ENCODE data around the gene GAS5. TPM values are rescaled to one million over a fixed set of nuclear protein-coding genes. Genes with fewer than 3 reads are reported as not detected.

GAS5 gene
- total and polyA plus RNA-seq, 10 of the 15 experiments (the other 5 are each of a cell fraction or from before 2014, with no cell fraction given), result 289 to 1,137 (median 699) TPM

DNA sequence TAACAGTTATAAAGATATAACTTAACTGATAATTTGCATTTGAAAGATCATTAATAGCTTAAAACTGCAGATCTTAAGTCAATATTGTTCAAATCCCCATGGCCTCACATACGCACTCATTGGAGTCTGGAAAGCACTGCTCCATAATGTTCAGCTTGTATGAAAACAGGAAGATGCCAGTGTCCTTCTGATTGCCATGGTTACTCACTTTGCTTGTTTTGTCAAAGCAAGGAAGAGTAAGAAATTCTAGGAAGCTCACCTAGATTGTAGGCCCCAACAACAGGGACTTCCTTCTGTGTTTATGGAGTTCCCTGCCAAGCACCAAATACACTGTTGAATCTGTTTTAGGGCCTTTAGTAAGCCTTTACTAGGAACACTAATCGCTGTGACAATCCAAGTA, 10.9 kb downstream of the GAS5 start:
- no TSS peak for BruUV-seq (replicated peaks)
- no peak for FAIRE-seq

More for the DNA sequence above, 10.9 kb downstream of the GAS5 start:
- Histone ChIP-seq H3K4me1 (ENCODE audit: control insufficient read depth, insufficient read depth, low read length) (no peaks in the 10 kb centered on the region), H3K4me2 (ENCODE audit: control insufficient read depth, insufficient read depth) (no peak overlapping the region), H3K27ac (ENCODE audit: control insufficient read depth, insufficient read depth) (no peak overlapping the region), H3K9ac (ENCODE audit: control insufficient read depth, insufficient read depth, low read length) (no peak overlapping the region), H4K20me1 (ENCODE audit: control insufficient read depth, insufficient read depth) (no peaks in the 10 kb centered on the region), H3K27me3 (replicated peaks in 1 of 2; ENCODE audit: control insufficient read depth in 2 of 2, insufficient read depth in 2 of 2, low read length in 1 of 2) (no peaks in the 10 kb centered on the region), H3K4me3 (no peak overlapping the region), H3K36me3 (ENCODE audit: control insufficient read depth in 2 of 2, insufficient read depth in 2 of 2, low read length in 1 of 2) (peaks cover 1 to 12% of the 10 kb centered on the region in 2 experiments), H3K79me2 (ENCODE audit: control insufficient read depth, insufficient read depth, low read length) (no peaks in the 10 kb centered on the region), H3K9me3 (replicated peaks; ENCODE audit: control insufficient read depth, insufficient read depth, low read length) (no peaks in the 10 kb centered on the region), H2AFZ (ENCODE audit: control insufficient read depth, low read depth, low read length) (no peak overlapping the region)
- CTCF ChIA-PET, result no interaction called here
- RAD21 ChIA-PET (ENCODE audit: unreplicated experiment), result no interaction called here
- SMC1A ChIA-PET (ENCODE audit: uncharacterized antibody, unreplicated experiment), result interaction anchor here (0.8 kb wide), 1 partner anchor 34 kb away, joined by 3 read pairs; no protein-coding TSS in a partner anchor
- POLR2A ChIA-PET, result no interaction called here
- in situ Hi-C loops (cut with MboI), result no loop called here
- no peak for DNase-seq (ENCODE audit: low read depth, low spot score)
- TF ChIP-seq ZNF217 (IDR thresholded peaks at IDR 0.05), result no peak
- TF ChIP-seq ASH2L (IDR thresholded peaks at IDR 0.05; ENCODE audit: borderline replicate concordance, low read depth), result no peak
- no peak for TF ChIP-seq MTA2 (IDR thresholded peaks at IDR 0.05; ENCODE audit: low read depth)
- TF ChIP-seq, protein P1, sequence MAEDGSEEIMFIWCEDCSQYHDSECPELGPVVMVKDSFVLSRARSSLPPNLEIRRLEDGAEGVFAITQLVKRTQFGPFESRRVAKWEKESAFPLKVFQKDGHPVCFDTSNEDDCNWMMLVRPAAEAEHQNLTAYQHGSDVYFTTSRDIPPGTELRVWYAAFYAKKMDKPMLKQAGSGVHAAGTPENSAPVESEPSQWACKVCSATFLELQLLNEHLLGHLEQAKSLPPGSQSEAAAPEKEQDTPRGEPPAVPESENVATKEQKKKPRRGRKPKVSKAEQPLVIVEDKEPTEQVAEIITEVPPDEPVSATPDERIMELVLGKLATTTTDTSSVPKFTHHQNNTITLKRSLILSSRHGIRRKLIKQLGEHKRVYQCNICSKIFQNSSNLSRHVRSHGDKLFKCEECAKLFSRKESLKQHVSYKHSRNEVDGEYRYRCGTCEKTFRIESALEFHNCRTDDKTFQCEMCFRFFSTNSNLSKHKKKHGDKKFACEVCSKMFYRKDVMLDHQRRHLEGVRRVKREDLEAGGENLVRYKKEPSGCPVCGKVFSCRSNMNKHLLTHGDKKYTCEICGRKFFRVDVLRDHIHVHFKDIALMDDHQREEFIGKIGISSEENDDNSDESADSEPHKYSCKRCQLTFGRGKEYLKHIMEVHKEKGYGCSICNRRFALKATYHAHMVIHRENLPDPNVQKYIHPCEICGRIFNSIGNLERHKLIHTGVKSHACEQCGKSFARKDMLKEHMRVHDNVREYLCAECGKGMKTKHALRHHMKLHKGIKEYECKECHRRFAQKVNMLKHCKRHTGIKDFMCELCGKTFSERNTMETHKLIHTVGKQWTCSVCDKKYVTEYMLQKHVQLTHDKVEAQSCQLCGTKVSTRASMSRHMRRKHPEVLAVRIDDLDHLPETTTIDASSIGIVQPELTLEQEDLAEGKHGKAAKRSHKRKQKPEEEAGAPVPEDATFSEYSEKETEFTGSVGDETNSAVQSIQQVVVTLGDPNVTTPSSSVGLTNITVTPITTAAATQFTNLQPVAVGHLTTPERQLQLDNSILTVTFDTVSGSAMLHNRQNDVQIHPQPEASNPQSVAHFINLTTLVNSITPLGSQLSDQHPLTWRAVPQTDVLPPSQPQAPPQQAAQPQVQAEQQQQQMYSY (CRISPR knock-in tag; IDR thresholded peaks at IDR 0.05), result no peak
- TF ChIP-seq, protein P2, sequence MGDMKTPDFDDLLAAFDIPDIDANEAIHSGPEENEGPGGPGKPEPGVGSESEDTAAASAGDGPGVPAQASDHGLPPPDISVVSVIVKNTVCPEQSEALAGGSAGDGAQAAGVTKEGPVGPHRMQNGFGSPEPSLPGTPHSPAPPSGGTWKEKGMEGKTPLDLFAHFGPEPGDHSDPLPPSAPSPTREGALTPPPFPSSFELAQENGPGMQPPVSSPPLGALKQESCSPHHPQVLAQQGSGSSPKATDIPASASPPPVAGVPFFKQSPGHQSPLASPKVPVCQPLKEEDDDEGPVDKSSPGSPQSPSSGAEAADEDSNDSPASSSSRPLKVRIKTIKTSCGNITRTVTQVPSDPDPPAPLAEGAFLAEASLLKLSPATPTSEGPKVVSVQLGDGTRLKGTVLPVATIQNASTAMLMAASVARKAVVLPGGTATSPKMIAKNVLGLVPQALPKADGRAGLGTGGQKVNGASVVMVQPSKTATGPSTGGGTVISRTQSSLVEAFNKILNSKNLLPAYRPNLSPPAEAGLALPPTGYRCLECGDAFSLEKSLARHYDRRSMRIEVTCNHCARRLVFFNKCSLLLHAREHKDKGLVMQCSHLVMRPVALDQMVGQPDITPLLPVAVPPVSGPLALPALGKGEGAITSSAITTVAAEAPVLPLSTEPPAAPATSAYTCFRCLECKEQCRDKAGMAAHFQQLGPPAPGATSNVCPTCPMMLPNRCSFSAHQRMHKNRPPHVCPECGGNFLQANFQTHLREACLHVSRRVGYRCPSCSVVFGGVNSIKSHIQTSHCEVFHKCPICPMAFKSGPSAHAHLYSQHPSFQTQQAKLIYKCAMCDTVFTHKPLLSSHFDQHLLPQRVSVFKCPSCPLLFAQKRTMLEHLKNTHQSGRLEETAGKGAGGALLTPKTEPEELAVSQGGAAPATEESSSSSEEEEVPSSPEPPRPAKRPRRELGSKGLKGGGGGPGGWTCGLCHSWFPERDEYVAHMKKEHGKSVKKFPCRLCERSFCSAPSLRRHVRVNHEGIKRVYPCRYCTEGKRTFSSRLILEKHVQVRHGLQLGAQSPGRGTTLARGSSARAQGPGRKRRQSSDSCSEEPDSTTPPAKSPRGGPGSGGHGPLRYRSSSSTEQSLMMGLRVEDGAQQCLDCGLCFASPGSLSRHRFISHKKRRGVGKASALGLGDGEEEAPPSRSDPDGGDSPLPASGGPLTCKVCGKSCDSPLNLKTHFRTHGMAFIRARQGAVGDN (IDR thresholded peaks at IDR 0.05), result no peak
- no peak for TF ChIP-seq POU2F2 (IDR thresholded peaks at IDR 0.05; ENCODE audit: borderline replicate concordance, low read depth, low read length)
- TF ChIP-seq EZH2 (IDR thresholded peaks at IDR 0.05; ENCODE audit: borderline replicate concordance, control insufficient read depth, low read depth, low read length), result no peak
- TF ChIP-seq, protein P3, sequence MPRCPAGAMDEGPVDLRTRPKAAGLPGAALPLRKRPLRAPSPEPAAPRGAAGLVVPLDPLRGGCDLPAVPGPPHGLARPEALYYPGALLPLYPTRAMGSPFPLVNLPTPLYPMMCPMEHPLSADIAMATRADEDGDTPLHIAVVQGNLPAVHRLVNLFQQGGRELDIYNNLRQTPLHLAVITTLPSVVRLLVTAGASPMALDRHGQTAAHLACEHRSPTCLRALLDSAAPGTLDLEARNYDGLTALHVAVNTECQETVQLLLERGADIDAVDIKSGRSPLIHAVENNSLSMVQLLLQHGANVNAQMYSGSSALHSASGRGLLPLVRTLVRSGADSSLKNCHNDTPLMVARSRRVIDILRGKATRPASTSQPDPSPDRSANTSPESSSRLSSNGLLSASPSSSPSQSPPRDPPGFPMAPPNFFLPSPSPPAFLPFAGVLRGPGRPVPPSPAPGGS (IDR thresholded peaks at IDR 0.05; ENCODE audit: borderline replicate concordance, insufficient read depth, low read depth, low read length, poor library complexity, severe bottlenecking), result no peak
- TF ChIP-seq SMAD1 (IDR thresholded peaks at IDR 0.05; ENCODE audit: low read depth, partially characterized antibody), result no peak
- no peak for TF ChIP-seq IRF4 (IDR thresholded peaks at IDR 0.05; ENCODE audit: low read depth, low read length)
- TF ChIP-seq SMARCA5 (IDR thresholded peaks at IDR 0.05), result no peak
- no peak for TF ChIP-seq YBX1 (IDR thresholded peaks at IDR 0.05)
- TF ChIP-seq HDAC6 (IDR thresholded peaks at IDR 0.05; ENCODE audit: unreplicated experiment), result no peak
- TF ChIP-seq BRCA1 (IDR thresholded peaks at IDR 0.05; ENCODE audit: low read depth, low read length), result no peak
- TF ChIP-seq STAT1 (conservative IDR thresholded peaks at IDR 0.05), result no peak
- no peak for ATAC-seq
- 100% methylated on average over 2 of the region's 2 CpGs for WGBS (ENCODE audit: insufficient coverage, insufficient replicate concordance, low lambda C conversion rate, missing lambda C conversion rate)
- intact Hi-C loops (cut with micrococcal nuclease; ENCODE audit: unreplicated experiment), result no loop called here

Data from GM12878 (cell line).